ENCODE data around the gene DISC1. TPM values are rescaled to one million over a fixed set of nuclear protein-coding genes. Genes with fewer than 3 reads are reported as not detected.

Gene DISC1
- polyA plus RNA-seq, 1 of the 3 experiments (the other 2 are of a cell fraction): 1.7 TPM

- CTCF ChIA-PET: interaction anchor here (1.0 kb wide), 1 partner anchor 136 kb away, joined by 3 read pairs; no protein-coding TSS in a partner anchor
- H3F3A ChIP-seq (replicated peaks; ENCODE audit: insufficient read depth): no peaks in the 10 kb centered on the region
- no peak overlapping the region for H3K27ac ChIP-seq (ENCODE audit: low read depth in 2 of 2, low read length in 1 of 2)
- H3K9me2 ChIP-seq: no peaks in the 10 kb centered on the region
- H3K4me2 ChIP-seq: no peak overlapping the region
- no peaks in the 10 kb centered on the region for H3K9me3 ChIP-seq
- H2AFZ ChIP-seq (ENCODE audit: low read depth): no peak overlapping the region
- no peak overlapping the region for H3K9ac ChIP-seq
- no peak overlapping the region for H3K4me3 ChIP-seq (ENCODE audit: low read depth in 2 of 2, low read length in 1 of 2)
- no peaks in the 10 kb centered on the region for H3K4me1 ChIP-seq (ENCODE audit: control insufficient read depth in 1 of 2, insufficient read depth in 2 of 2, low read depth in 1 of 2, low read length in 1 of 2)
- H3K79me2 ChIP-seq (ENCODE audit: insufficient read depth): no peaks in the 10 kb centered on the region
- WGBS (ENCODE audit: low lambda C conversion rate): 71% methylated on average over 4 of the region's 4 CpGs
- TF ChIP-seq USF2 (IDR thresholded peaks at IDR 0.05; ENCODE audit: borderline replicate concordance, low read depth, low read length): no peak
- TF ChIP-seq GABPA (IDR thresholded peaks at IDR 0.05; ENCODE audit: low read depth): no peak
- TF ChIP-seq SMC3 (IDR thresholded peaks at IDR 0.05; ENCODE audit: low read depth, low read length): no peak
- TF ChIP-seq USF1 (IDR thresholded peaks at IDR 0.05; ENCODE audit: borderline replicate concordance, low read depth): no peak
- no peak for TF ChIP-seq NFIC (IDR thresholded peaks at IDR 0.05; ENCODE audit: borderline replicate concordance)
- TF ChIP-seq GATA2 (CRISPR knock-in tag; IDR thresholded peaks at IDR 0.05): no peak
- TF ChIP-seq MXI1 (IDR thresholded peaks at IDR 0.05; ENCODE audit: low read depth, low read length): no peak
- TF ChIP-seq RFX5 (IDR thresholded peaks at IDR 0.05; ENCODE audit: low read length): no peak
- no peak for TF ChIP-seq TEAD4 (IDR thresholded peaks at IDR 0.05; ENCODE audit: borderline replicate concordance, insufficient read depth)
- TF ChIP-seq PBX3 (IDR thresholded peaks at IDR 0.05): no peak
- TF ChIP-seq TCF12 (IDR thresholded peaks at IDR 0.05): no peak
- no peak for TF ChIP-seq MAX (IDR thresholded peaks at IDR 0.05; ENCODE audit: low read depth)
- TF ChIP-seq FOXJ3 (CRISPR knock-in tag; IDR thresholded peaks at IDR 0.05): no peak
- no peak for TF ChIP-seq ELF1 (IDR thresholded peaks at IDR 0.05)
- no peak for TF ChIP-seq TAF1 (IDR thresholded peaks at IDR 0.05; ENCODE audit: borderline replicate concordance, low read depth, low read length)
- no peak for TF ChIP-seq REST (IDR thresholded peaks at IDR 0.05; ENCODE audit: low read depth, low read length)
- TF ChIP-seq CHD2 (IDR thresholded peaks at IDR 0.05; ENCODE audit: low read length, partially characterized antibody): no peak
- no peaks in the 10 kb centered on the region for H3K36me3 ChIP-seq (replicated peaks in 1 of 2; ENCODE audit: control insufficient read depth in 1 of 2, insufficient read depth in 2 of 2, low read length in 1 of 2)
- no peaks in the 10 kb centered on the region for H3K27me3 ChIP-seq (ENCODE audit: insufficient read depth)
- no peaks in the 10 kb centered on the region for H4K20me1 ChIP-seq (ENCODE audit: insufficient read depth)
- POLR2A ChIA-PET: no interaction called here
- no peak for DNase-seq
Observed at GRCh38 chr1:232049335-232049734, 422.7 kb downstream of the DISC1 start.

Data from SK-N-SH (cell line).